ENCODE measurements around the gene PPRC1.

PPRC1 gene

GRCh38 chr10:102191956-102192355 is 59.1 kb downstream of the PPRC1 start:
- Histone ChIP-seq H3K27ac (no peak overlapping the region), H3K4me1 (peaks cover 0 to 12% (median 5%) of the 10 kb centered on the region in 10 experiments; a peak in 6 of 20 replicates), H4K20me1 (no peaks in the 10 kb centered on the region), H3K4me2 (no peak overlapping the region), H3K27me3 (no peaks in the 10 kb centered on the region), H3K4me3 (no peak overlapping the region), H3K9me3 (replicated peaks in 1 of 11) (peaks cover 39 to 66% (median 47%) of the 10 kb centered on the region in 11 experiments), H3K36me3 (peaks cover 0 to 8% (median 0%) of the 10 kb centered on the region in 11 experiments; a peak in 4 of 22 replicates), H3K9ac (no peak overlapping the region)
- no peak for TF ChIP-seq Cebpa-rat (IDR thresholded peaks at IDR 0.05)

- Histone ChIP-seq H3K9ac (no peak overlapping the region), H4K20me1 (no peaks in the 10 kb centered on the region), H3K4me3 (no peak overlapping the region), H3K27ac (no peak overlapping the region), H3K9me3 (replicated peaks in 1 of 11) (peaks cover 29 to 43% (median 36%) of the 10 kb centered on the region in 11 experiments), H3K27me3 (no peaks in the 10 kb centered on the region), H3K4me2 (no peak overlapping the region), H3K4me1 (no peaks in the 10 kb centered on the region), H3K36me3 (peaks cover 0 to 8% (median 0%) of the 10 kb centered on the region in 11 experiments; a peak in 4 of 22 replicates)
- no peak for TF ChIP-seq Cebpa-rat (IDR thresholded peaks at IDR 0.05)
These were observed 62.5 kb downstream of the PPRC1 start for GRCh38 chr10:102195296-102195870.

- H3K4me2 ChIP-seq: no peak overlapping the region
- H3K27ac ChIP-seq: no peak overlapping the region
- H3K36me3 ChIP-seq: peaks cover 0 to 7% (median 0%) of the 10 kb centered on the region in 11 experiments; a peak in 3 of 22 replicates
- H3K4me3 ChIP-seq: no peak overlapping the region
- no peaks in the 10 kb centered on the region for H4K20me1 ChIP-seq
- H3K27me3 ChIP-seq: no peaks in the 10 kb centered on the region
- no peak for TF ChIP-seq Cebpa-rat (IDR thresholded peaks at IDR 0.05)
- H3K9ac ChIP-seq: no peak overlapping the region
- H3K9me3 ChIP-seq (replicated peaks in 1 of 11): peaks cover 23 to 43% (median 30%) of the 10 kb centered on the region in 11 experiments
- H3K4me1 ChIP-seq: no peaks in the 10 kb centered on the region
These were observed 64.1 kb downstream of the PPRC1 start for GRCh38 chr10:102196893-102197292.

- Histone ChIP-seq H4K20me1 (no peaks in the 10 kb centered on the region), H3K9me3 (replicated peaks in 1 of 11) (peaks cover 12 to 36% (median 23%) of the 10 kb centered on the region in 11 experiments; a peak in 21 of 22 replicates), H3K4me3 (no peak overlapping the region), H3K36me3 (no peaks in the 10 kb centered on the region), H3K9ac (no peak overlapping the region), H3K4me1 (no peaks in the 10 kb centered on the region), H3K27me3 (no peaks in the 10 kb centered on the region), H3K4me2 (no peak overlapping the region), H3K27ac (no peak overlapping the region)
- TF ChIP-seq Cebpa-rat (IDR thresholded peaks at IDR 0.05): no peak
These were observed 65.2 kb downstream of the PPRC1 start for GRCh38 chr10:102198027-102198426.

Measured in BLaER1 treated with 17β-estradiol and CSF1 and Interleukin-3, amounts not matched to agents 10 nM and 100 nM (cell line).